SK-N-SH (cell line): ENCODE data around the gene EIPR1.

ENCODE experiments used
- ELF1 ChIP-seq: IDR thresholded peaks from 2 replicates; pipeline ENCODE4 v1.4.0; 2012
- EZH2phosphoT487 ChIP-seq: fragments of 200-600 bp; sonication (generic); IDR thresholded peaks from 2 replicates; pipeline ENCODE4 v1.6.1; 2017; ENCODE audit warnings: low read depth, mixed run types, mild to moderate bottlenecking, antibody characterized with exemption, moderate library complexity, borderline replicate concordance
- FOXM1 ChIP-seq: IDR thresholded peaks from 2 replicates; pipeline ENCODE4 v1.4.0; 2012; ENCODE audit warnings: low read depth, mild to moderate bottlenecking
- POLR2AphosphoS5 ChIP-seq: IDR thresholded peaks from 2 replicates; pipeline ENCODE4 v1.6.1; 2012; ENCODE audit warnings: low read depth, low read length
- RAD21 ChIP-seq: IDR thresholded peaks from 2 replicates; pipeline ENCODE4 v1.6.1; 2012; ENCODE audit warnings: mild to moderate bottlenecking, low read length
- YY1 ChIP-seq: IDR thresholded peaks from 2 replicates; pipeline ENCODE4 v1.4.0; 2012; ENCODE audit warnings: low read depth, mild to moderate bottlenecking
- TF ChIP-seq, protein P1 (sequence below): fragments of 200-600 bp; sonication (generic); IDR thresholded peaks from 2 replicates; pipeline ENCODE4 v1.6.1; 2017; ENCODE audit warnings: antibody characterized with exemption, mild to moderate bottlenecking, moderate library complexity
- TF ChIP-seq, protein P2 (sequence below): IDR thresholded peaks from 2 replicates; pipeline ENCODE4 v1.4.0; 2012; ENCODE audit warnings: low read depth, borderline replicate concordance
- TF ChIP-seq, protein P3 (sequence below): IDR thresholded peaks from 2 replicates; pipeline ENCODE4; 2012

DNA sequence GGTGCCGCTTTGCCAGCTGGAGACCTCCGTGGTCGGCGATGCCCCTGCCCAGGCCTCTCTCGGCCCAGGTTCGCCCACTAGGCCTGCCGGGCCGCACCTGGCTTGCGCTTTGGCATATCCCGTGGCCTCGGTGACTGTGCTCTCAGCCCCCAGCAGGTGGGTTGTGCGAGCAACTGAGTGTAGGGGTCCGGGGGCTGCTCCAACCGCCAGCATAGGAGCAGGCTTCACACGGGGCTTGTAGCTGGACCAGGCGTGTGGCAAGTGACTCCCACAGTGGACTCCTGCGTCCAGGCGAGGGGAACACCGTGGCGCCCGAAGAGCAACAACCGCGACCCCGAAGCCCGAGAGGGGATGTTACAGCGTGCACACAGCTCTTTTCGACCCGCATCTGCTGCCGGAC is 11.6 kb upstream of the EIPR1 start:
- TF ChIP-seq, protein P1, sequence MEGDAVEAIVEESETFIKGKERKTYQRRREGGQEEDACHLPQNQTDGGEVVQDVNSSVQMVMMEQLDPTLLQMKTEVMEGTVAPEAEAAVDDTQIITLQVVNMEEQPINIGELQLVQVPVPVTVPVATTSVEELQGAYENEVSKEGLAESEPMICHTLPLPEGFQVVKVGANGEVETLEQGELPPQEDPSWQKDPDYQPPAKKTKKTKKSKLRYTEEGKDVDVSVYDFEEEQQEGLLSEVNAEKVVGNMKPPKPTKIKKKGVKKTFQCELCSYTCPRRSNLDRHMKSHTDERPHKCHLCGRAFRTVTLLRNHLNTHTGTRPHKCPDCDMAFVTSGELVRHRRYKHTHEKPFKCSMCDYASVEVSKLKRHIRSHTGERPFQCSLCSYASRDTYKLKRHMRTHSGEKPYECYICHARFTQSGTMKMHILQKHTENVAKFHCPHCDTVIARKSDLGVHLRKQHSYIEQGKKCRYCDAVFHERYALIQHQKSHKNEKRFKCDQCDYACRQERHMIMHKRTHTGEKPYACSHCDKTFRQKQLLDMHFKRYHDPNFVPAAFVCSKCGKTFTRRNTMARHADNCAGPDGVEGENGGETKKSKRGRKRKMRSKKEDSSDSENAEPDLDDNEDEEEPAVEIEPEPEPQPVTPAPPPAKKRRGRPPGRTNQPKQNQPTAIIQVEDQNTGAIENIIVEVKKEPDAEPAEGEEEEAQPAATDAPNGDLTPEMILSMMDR: no peak
- TF ChIP-seq POLR2AphosphoS5 (no peak), RAD21 (no peak), ELF1 (no peak), EZH2phosphoT487 (no peak), FOXM1 (no peak), YY1 (no peak)
- TF ChIP-seq, protein P2, sequence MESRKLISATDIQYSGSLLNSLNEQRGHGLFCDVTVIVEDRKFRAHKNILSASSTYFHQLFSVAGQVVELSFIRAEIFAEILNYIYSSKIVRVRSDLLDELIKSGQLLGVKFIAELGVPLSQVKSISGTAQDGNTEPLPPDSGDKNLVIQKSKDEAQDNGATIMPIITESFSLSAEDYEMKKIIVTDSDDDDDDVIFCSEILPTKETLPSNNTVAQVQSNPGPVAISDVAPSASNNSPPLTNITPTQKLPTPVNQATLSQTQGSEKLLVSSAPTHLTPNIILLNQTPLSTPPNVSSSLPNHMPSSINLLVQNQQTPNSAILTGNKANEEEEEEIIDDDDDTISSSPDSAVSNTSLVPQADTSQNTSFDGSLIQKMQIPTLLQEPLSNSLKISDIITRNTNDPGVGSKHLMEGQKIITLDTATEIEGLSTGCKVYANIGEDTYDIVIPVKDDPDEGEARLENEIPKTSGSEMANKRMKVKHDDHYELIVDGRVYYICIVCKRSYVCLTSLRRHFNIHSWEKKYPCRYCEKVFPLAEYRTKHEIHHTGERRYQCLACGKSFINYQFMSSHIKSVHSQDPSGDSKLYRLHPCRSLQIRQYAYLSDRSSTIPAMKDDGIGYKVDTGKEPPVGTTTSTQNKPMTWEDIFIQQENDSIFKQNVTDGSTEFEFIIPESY: no peak
- TF ChIP-seq, protein P3, sequence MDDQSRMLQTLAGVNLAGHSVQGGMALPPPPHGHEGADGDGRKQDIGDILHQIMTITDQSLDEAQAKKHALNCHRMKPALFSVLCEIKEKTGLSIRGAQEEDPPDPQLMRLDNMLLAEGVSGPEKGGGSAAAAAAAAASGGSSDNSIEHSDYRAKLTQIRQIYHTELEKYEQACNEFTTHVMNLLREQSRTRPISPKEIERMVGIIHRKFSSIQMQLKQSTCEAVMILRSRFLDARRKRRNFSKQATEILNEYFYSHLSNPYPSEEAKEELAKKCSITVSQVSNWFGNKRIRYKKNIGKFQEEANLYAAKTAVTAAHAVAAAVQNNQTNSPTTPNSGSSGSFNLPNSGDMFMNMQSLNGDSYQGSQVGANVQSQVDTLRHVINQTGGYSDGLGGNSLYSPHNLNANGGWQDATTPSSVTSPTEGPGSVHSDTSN: no peak
